SU-DHL-6 (cell line): ENCODE data around the gene HLA-DPB1.

ENCODE experiments used
- CTCF ChIP-seq: fragments of 200-600 bp; sonication (generic); IDR thresholded peaks from one replicate; pipeline ENCODE4 v1.5.1; 2017; ENCODE audit warnings: antibody characterized with exemption, mild to moderate bottlenecking, low read length, moderate library complexity; ENCODE audit not compliant: insufficient read depth, poor library complexity, severe bottlenecking
- EZH2phosphoT487 ChIP-seq: fragments of 200-600 bp; sonication (generic), shearing (Covaris generic); conservative IDR thresholded peaks from 2 replicates; pipeline ENCODE4 v1.6.1; 2018; ENCODE audit warnings: mild to moderate bottlenecking, antibody characterized with exemption, low read length, moderate library complexity, mixed read lengths

GRCh38 chr6:33072508-33073100 lies 3.2 kb upstream of the HLA-DPB1 start:
- TF ChIP-seq CTCF (no peak), EZH2phosphoT487 (no peak)
